Activated CD8-positive, alpha-beta memory T cell treated with anti-CD3 and anti-CD28 coated beads, Interleukin-2, amount 50 U/mL, for 24 hours (primary cell): ENCODE results near the gene RNF43.

Source experiments
- DNase-seq: peaks from one replicate; pipeline ENCODE4 v3.0.0-alpha.2; 2020; ENCODE audit errors: extremely low read depth

The RNF43 gene

DNA sequence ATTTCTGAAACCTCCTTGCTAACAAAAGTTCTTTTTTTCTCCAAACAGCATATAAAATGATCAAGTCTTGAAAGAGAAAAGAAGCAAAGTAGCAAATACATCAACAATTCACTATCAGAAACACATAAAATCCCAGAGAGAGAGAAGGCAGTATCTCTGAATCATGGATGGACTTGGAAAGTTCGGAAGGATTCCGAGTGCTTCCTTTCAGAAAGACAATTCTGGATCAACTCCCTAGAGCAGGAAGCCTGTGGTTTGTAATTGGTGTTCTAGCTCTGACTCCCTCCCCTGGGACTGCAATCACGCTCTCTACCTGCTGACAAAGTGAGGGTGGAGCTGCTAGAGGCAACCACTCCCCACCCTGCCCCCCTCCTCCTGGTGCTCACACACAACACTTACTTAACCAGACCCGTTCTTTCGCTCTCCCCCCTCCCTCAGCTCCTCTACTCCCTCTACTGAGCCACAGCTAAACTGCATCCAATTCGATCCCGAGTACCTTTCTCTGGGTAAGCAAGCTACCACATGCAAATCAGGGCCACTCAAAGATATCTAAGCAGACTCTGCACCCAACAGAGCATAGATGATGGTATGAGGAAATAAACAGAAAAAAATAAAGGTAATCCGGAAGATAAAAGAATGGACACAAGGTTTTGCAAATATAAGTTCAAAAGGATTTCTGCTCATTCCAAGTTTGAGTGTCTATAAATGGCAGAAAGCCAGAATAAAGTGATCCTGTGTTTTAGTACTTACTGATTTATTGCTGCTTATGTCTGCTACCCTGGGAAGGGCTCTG, at the start of gene RNF43:
RNF43 (minus strand) TSS at position 235 of the 793 bp plus-strand sequence. CDS start 1,957 bp downstream, outside the sequence.
- peak; percentile 77 for DNase-seq

- no peak for DNase-seq
Observed at GRCh38 chr17:58455491-58455890, 38.2 kb upstream of the RNF43 start.

DNA sequence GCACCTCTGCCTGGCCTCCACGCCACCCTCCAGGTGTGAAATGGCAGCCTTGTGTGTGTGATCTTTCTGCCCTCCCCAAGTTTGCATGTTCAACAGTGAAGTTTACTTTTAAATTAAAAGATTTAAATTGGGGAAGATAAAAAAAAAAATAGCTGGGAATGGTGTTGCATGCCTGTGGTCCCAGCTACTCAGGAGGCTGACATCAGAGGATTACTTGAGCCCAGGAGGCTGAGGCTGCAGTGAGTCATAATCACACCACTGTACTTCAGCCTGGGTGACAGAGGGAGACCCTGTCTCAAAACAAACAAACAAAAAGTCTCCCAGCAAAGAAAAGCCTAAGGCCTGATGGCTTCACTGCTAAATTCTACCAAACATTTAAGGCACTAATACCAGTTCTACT, 35.4 kb upstream of the RNF43 start:
- no peak for DNase-seq

GRCh38 chr17:58447039-58447975, 30.0 kb upstream of the RNF43 start:
- peak; percentile 20 for DNase-seq

- no peak for DNase-seq
Observed at GRCh38 chr17:58446086-58446485, 28.8 kb upstream of the RNF43 start.

DNA sequence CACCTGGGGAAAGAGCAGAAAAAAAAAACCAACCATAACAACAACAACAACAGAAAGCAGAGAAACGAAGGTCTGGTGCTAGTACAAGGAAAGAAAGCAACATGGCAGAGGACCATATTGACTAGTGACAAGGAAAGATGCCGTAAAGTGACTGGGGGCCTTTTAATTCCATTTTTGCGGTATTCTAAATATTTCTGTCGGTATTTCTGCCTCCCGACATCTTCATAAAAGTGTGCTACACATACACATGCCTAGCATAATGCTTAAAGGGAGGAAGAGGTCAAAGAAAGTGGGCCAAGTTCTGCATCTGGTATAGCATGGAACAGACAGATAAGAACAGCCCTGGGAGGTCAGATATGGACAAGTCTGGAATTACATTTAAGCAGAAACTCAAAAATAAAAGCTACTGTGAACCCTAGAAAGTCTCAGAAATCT, 19.5 kb upstream of the RNF43 start:
- no peak for DNase-seq

- DNase-seq, result no peak
Observed at GRCh38 chr17:58436245-58436644, 18.9 kb upstream of the RNF43 start.

DNA sequence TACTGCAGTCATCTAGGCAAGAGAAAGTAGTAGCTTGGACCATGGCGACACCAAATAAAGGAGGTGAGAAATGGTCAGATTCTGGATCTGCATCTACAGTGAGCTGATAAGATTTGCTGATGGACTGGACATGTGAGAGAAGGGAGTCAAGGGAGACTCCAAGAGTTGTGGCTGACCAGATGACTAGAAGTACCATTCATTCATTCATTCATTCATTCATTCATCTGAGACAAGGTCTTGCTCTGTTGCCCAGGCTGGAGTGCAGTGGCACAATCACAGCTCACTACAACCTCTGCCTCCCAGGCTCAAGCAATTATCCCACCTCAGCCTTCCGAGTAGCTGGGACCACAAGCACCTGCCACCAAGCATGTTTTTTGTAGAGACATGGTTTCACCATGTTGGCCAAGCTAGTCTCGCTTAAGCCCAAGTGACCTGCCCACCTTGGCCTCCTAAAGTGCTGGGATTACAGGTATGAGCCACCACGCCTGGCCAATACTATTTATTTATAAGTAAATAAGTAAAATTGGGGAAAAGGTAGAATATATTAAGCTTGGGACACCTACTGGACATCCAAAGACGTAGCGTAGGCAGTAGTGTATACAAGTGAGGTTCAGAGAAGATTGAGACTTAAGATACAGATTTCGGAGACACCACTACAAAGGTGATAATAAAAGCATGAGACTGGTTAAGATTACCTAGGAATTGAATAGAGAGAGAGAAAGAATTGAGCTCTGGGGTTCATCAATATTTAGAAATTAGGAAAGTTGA, 15.7 kb upstream of the RNF43 start:
- no peak for DNase-seq

DNA sequence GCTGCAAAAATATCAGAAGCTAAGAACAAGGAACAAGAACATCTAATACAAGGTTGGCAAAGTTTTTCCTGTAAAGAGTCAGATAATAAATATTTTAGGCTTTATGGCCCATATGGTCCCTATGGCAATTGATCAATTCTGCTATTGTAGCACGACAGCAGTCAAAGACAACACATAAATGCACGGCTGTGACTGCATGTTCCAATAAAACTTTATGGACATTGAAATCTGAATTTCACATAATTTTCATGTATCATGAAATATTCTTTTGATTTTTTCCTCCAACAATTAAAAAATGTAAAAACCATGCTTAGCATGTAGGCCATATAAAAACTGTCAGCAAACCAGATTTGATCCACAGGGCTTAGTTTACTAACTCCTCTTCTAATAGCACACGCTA, 10.5 kb upstream of the RNF43 start:
- DNase-seq, result no peak

DNA sequence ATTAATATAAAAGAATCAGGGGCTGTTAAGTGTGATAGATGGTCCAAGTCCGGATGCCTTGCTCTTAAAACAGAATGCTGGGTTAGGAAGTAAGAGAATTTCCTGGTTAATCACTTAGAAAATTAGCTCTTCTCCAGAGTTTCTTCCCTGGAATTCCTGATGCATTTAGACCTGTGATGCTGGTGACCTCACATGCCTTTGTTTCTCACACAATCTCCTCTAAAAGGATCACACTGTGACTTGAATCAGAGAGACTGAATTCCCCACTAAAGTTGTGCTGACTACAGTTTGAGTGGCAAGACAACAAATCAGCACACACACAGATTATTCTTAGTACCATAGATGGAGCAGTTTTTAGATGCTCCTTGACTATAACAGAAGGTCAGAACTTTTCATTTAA, 4.4 kb upstream of the RNF43 start:
- no peak for DNase-seq

DNA sequence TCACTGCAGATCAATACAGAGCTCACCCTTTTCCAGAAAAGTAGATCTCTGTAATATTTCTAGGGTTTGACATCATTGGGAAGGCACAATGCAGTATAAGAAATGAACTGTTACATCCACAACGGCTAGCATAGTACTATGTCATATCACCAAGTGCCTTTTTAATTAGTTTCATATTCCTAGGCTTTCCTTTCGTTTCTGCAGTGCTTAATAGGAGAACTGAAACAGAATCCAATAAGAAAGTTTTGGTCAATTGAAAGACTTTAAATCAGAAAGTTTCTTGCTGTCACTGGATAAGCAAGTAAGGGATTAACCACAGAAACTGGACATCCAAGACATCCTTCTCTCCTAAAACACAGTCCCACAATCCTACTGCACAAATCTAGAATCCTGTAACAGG, 3.5 kb upstream of the RNF43 start:
- DNase-seq, result no peak

- no peak for DNase-seq
Observed at GRCh38 chr17:58416937-58417299, 416 bp downstream of the RNF43 start.

DNA sequence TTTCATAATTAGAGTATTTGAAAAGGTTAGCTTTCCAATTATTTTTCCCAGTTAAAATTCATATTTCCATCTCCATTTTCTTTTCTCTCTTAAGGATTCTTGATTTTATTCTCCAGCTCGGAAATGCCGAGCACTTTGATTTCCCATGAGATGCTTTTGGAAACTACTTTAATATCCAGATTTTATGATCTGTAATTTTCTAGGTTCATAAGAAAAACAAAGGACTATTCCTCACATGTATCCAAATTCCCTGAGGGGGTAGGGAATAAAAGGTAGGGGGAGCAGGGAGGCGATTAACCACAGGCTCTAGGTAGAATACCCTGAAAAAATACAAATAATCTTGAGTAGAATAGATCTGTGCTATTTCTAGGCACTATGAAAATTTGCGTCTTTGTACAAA, 938 bp downstream of the RNF43 start:
- DNase-seq, result no peak

DNA sequence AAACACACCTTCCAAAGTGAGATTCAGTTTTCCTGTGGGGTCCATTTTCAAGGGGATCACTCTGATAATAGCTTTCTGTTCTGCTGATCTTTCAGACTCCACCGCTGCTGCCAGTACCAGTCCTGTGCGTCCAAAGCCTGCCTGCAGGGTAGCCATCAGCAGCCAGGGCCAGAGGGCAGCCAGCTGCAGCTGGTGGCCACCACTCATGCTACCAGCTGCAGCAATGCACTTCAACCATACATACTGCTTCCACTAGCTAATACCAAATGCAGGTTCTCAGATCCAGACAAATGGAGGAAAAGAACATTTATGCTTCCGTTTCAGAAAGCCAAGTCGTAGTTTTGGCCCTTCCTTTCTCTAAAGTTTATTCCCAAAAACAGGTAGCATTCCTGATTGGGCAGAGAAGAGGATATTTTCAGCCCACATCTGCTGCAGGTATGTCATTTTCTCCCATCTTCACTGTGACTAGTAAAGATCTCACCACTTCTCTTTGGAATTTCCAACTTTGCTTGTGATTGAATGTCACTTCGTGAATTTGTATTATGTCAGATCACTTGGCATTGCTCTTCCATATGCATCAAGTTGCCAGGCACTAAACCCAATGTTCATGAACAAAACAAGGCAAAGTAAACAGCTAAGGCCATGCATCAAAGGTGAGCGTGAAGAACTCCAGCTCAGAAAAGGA, 1.8 kb downstream of the RNF43 start:
- no peak for DNase-seq

GRCh38 chr17:58414596-58414997, 2.7 kb downstream of the RNF43 start:
- DNase-seq, result no peak

GRCh38 chr17:58413684-58414083, 3.6 kb downstream of the RNF43 start:
- DNase-seq, result no peak

DNA sequence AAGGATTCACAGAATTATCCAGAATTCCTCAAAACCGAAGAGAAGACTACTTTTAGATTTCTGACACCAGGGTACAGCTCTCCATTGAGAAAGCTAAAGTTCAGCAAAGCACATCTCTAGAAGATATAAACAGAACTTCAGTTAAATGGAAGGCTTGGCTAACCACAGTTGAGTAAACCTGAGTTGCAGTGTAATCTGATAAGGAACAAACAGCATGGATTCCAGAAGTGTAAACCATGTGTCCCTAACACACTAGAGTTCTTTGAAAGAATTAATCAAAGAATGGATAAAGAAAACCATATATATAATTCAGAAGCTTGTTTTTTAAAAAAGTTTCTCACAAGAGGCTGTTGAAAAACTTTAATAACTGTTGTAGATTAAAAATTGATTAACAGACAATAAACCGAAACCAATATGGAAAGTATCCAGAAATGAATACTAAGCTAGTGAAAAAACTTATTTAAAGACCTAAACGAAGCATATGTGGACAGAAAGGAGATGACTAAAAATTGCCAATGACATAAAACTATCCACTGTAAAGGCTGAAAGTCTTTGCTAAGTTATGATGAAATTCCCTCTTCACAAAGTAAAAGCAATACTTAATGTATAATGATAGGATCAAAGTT, 4.3 kb downstream of the RNF43 start:
- DNase-seq, result no peak

DNA sequence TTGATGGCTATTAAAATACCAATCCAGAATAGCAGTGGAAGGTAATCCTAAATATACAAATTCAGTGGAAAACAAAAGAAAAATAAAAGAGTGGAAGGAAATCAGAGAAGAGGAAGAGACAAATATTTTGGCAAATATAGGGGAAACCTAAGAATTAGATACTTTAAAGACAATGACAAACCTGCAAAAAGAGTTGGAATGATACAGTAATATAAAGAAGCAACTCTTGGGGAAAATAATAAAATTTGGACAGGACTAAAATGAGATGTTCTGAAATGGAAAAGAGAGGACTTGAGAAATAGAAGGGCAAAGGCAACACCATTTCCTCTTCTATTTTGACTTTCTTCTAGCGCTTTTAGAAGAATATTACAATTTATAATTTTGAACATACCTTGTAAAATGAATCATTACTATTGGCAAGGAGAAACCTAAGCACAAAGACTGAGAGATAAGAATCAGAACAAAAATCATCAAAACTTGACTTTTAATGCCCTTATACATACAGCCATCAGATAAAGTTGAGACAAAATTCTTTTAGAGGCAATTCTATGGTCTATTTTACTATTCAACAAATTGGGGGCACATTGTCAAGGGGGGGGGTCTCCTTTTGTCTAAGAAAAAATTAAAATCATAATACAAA, 5.2 kb downstream of the RNF43 start:
- no peak for DNase-seq

GRCh38 chr17:58411408-58411894, 5.9 kb downstream of the RNF43 start:
- no peak for DNase-seq

GRCh38 chr17:58410714-58411407, 6.5 kb downstream of the RNF43 start:
- DNase-seq, result no peak
